Activated CD4-positive, alpha-beta T cell treated with anti-CD3 and anti-CD28 coated beads for 1 hour (primary cell): ENCODE results near the gene FRMD3.

Experiments
- DNase-seq: peaks from one replicate; pipeline ENCODE4 v3.0.0-alpha.2; 2020

FRMD3 gene

GRCh38 chr9:83327323-83327722, 210.9 kb downstream of the FRMD3 start:
- no peak for DNase-seq

GRCh38 chr9:83323148-83323547, 215.1 kb downstream of the FRMD3 start:
- DNase-seq = no peak

- no peak for DNase-seq
Observed at GRCh38 chr9:83322438-83322837, 215.8 kb downstream of the FRMD3 start.

- no peak for DNase-seq
Observed at GRCh38 chr9:83317244-83317643, 221.0 kb downstream of the FRMD3 start.

GRCh38 chr9:83315649-83316048, 222.6 kb downstream of the FRMD3 start:
- DNase-seq = no peak

- DNase-seq = no peak
Observed at GRCh38 chr9:83313781-83314180, 224.4 kb downstream of the FRMD3 start.

GRCh38 chr9:83312537-83312936, 225.7 kb downstream of the FRMD3 start:
- no peak for DNase-seq

GRCh38 chr9:83307066-83307724, 231.0 kb downstream of the FRMD3 start:
- no peak for DNase-seq

- no peak for DNase-seq
Observed at GRCh38 chr9:83304686-83305085, 233.5 kb downstream of the FRMD3 start.

- no peak for DNase-seq
Observed at GRCh38 chr9:83299571-83299970, 238.6 kb downstream of the FRMD3 start.

- DNase-seq = no peak
Observed at GRCh38 chr9:83299094-83299493, 239.1 kb downstream of the FRMD3 start.

GRCh38 chr9:83296123-83296522, 242.1 kb downstream of the FRMD3 start:
- DNase-seq = no peak

GRCh38 chr9:83294816-83295215, 243.4 kb downstream of the FRMD3 start:
- no peak for DNase-seq

GRCh38 chr9:83291196-83291595, 247.0 kb downstream of the FRMD3 start:
- no peak for DNase-seq

- no peak for DNase-seq
Observed at GRCh38 chr9:83290692-83291091, 247.5 kb downstream of the FRMD3 start.

GRCh38 chr9:83287021-83287420, 251.2 kb downstream of the FRMD3 start:
- no peak for DNase-seq

- no peak for DNase-seq
Observed at GRCh38 chr9:83285445-83286225, 252.6 kb downstream of the FRMD3 start.

- no peak for DNase-seq
Observed at GRCh38 chr9:83284746-83285145, 253.5 kb downstream of the FRMD3 start.

GRCh38 chr9:83283528-83283927, 254.7 kb downstream of the FRMD3 start:
- DNase-seq = no peak

- DNase-seq = no peak
Observed at GRCh38 chr9:83281306-83282255, 256.6 kb downstream of the FRMD3 start.

- DNase-seq = no peak
Observed at GRCh38 chr9:83280790-83281189, 257.4 kb downstream of the FRMD3 start.

- no peak for DNase-seq
Observed at GRCh38 chr9:83280268-83280667, 257.9 kb downstream of the FRMD3 start.

- DNase-seq = no peak
Observed at GRCh38 chr9:83274787-83275186, 263.4 kb downstream of the FRMD3 start.
